ENCODE data around the gene BLCAP. TPM values are rescaled to one million over a fixed set of nuclear protein-coding genes. Genes with fewer than 3 reads are reported as not detected.

BLCAP gene
- total RNA-seq, 1 donor: 39.1 TPM

- Histone ChIP-seq H3K4me2 (ENCODE audit: insufficient read depth, low read length) (no peak overlapping the region), H3K4me3 (ENCODE audit: insufficient read depth, low read length) (no peak overlapping the region), H3K27ac (ENCODE audit: low read depth, low read length) (no peak overlapping the region), H3K4me1 (ENCODE audit: insufficient read depth, low read length) (no peaks in the 10 kb centered on the region), H2AFZ (ENCODE audit: low read length) (no peak overlapping the region), H3K79me2 (ENCODE audit: insufficient read depth, low read length) (no peaks in the 10 kb centered on the region), H4K20me1 (ENCODE audit: insufficient read depth, low read length) (no peaks in the 10 kb centered on the region), H3K36me3 (ENCODE audit: insufficient read depth, low read length) (no peaks in the 10 kb centered on the region), H3K9me3 (ENCODE audit: low read depth, low read length) (no peaks in the 10 kb centered on the region), H3K27me3 (ENCODE audit: insufficient read depth, low read length) (peaks cover 62% of the 10 kb centered on the region)
- TF ChIP-seq CTCF (IDR thresholded peaks at IDR 0.05; ENCODE audit: extremely low read depth, low read depth, low read length): no peak
- peak; percentile 72 for DNase-seq (ENCODE audit: insufficient read length, low spot score, missing footprints)
These were observed 40.3 kb upstream of the BLCAP start for GRCh38 chr20:37567671-37568588.

- H2AFZ ChIP-seq (ENCODE audit: low read length): no peak overlapping the region
- no peak overlapping the region for H3K4me3 ChIP-seq (ENCODE audit: insufficient read depth, low read length)
- H3K36me3 ChIP-seq (ENCODE audit: insufficient read depth, low read length): no peaks in the 10 kb centered on the region
- no peaks in the 10 kb centered on the region for H3K79me2 ChIP-seq (ENCODE audit: insufficient read depth, low read length)
- H3K27me3 ChIP-seq (ENCODE audit: insufficient read depth, low read length): peaks cover 64% of the 10 kb centered on the region
- H3K4me1 ChIP-seq (ENCODE audit: insufficient read depth, low read length): no peaks in the 10 kb centered on the region
- H3K27ac ChIP-seq (ENCODE audit: low read depth, low read length): no peak overlapping the region
- no peak for DNase-seq (ENCODE audit: insufficient read length, low spot score, missing footprints)
- no peak overlapping the region for H3K4me2 ChIP-seq (ENCODE audit: insufficient read depth, low read length)
- TF ChIP-seq CTCF (IDR thresholded peaks at IDR 0.05; ENCODE audit: extremely low read depth, low read depth, low read length): no peak
- no peaks in the 10 kb centered on the region for H3K9me3 ChIP-seq (ENCODE audit: low read depth, low read length)
- no peaks in the 10 kb centered on the region for H4K20me1 ChIP-seq (ENCODE audit: insufficient read depth, low read length)
These were observed 39.6 kb upstream of the BLCAP start for GRCh38 chr20:37567331-37567665.

- Histone ChIP-seq H3K36me3 (ENCODE audit: insufficient read depth, low read length) (no peaks in the 10 kb centered on the region), H3K79me2 (ENCODE audit: insufficient read depth, low read length) (no peaks in the 10 kb centered on the region), H2AFZ (ENCODE audit: low read length) (no peak overlapping the region), H3K27me3 (ENCODE audit: insufficient read depth, low read length) (peaks cover 62% of the 10 kb centered on the region), H3K9me3 (ENCODE audit: low read depth, low read length) (no peaks in the 10 kb centered on the region), H3K27ac (ENCODE audit: low read depth, low read length) (no peak overlapping the region), H3K4me1 (ENCODE audit: insufficient read depth, low read length) (no peaks in the 10 kb centered on the region), H4K20me1 (ENCODE audit: insufficient read depth, low read length) (no peaks in the 10 kb centered on the region), H3K4me2 (ENCODE audit: insufficient read depth, low read length) (no peak overlapping the region), H3K4me3 (ENCODE audit: insufficient read depth, low read length) (no peak overlapping the region)
- no peak for TF ChIP-seq CTCF (IDR thresholded peaks at IDR 0.05; ENCODE audit: extremely low read depth, low read depth, low read length)
- DNase-seq (ENCODE audit: insufficient read length, low spot score, missing footprints): no peak
These were observed 39.1 kb upstream of the BLCAP start for GRCh38 chr20:37566590-37567330.

Measured in osteoblast (primary cell).